ENCODE data around the gene SLC8A2.
"Not testable (repeated sequence)": the region's sequence is repeated elsewhere in the genome, so short reads cannot be mapped to it uniquely, and the experiment has no call there.

SLC8A2 gene

GRCh38 chr19:47405197-47405550 is 66.5 kb downstream of the SLC8A2 start:
- in situ Hi-C loops (cut with HindIII; ENCODE audit: low pct_ligation_motif_present, low pct_unique_long_range_greater_than_20kb, low sequenced_read_pairs) = no loop called here
- DNase-seq = no peak

DNA sequence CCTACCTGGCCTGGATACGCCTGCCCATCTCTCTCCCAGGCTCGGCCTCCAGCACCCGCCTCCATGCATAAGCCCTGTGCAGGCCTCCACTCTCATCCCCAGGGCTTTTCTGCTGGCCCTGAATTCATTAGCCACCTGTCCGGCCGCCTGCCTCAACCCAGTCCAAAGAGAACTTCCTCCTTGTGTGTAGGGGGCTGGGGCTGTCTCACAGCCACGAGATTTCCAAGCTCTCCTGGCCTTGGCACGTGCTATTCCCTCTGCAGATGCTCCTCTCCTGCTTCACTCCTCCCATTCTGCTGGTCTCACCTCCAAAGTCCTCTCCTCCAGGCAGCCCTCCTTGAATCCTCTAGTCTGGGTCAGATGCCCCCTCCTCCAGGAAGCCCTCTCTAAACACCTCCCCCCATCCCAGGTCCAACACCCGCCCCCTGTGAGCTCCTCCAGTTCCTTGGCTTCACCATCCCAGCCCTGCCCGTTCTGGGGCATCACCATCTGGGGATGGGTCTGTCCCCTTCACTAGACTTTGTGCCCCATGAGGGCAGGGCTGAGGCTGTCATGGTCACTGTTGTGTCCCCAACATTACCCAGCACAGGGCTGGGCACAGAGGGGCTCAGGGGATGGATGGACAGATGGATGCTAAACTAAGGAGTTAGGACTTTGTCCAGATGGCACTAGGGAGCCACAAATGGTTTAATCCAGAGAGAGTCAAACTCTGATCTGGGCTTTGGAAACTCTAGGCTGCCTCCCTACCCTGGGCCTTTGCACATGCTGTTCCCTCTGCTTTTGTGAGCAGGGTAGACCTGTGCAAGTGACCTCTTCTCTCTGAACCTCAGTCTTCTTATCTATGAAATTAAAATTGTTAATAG is 67.1 kb downstream of the SLC8A2 start:
- DNase-seq = no peak
- in situ Hi-C loops (cut with HindIII; ENCODE audit: low pct_ligation_motif_present, low pct_unique_long_range_greater_than_20kb, low sequenced_read_pairs) = no loop called here

DNA sequence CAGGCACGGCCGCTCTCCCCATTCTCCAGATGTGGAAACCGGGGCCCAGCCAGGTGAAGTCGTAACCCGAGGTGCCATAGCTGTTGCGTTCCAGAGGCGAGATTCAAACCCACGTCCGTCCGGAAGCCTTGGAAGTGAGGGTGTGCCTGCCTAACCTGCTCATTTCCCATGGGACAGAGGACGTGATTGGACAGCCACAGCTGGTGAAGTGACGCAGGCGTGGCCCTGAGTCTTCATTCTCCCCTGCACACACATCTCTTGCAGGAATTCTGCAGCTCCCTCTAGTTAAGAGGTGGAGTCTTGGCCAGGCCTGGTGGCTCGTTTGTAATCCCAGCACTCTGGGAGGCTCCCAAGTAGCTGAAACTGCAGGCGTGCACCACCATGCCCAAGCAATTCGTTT is 69.2 kb downstream of the SLC8A2 start:
- in situ Hi-C loops (cut with HindIII; ENCODE audit: low pct_ligation_motif_present, low pct_unique_long_range_greater_than_20kb, low sequenced_read_pairs) = no loop called here
- DNase-seq = no peak

GRCh38 chr19:47398707-47399597 is 72.7 kb downstream of the SLC8A2 start:
- DNase-seq = no peak

GRCh38 chr19:47391510-47392223 is 80.0 kb downstream of the SLC8A2 start:
- peak; percentile 59 for DNase-seq
- in situ Hi-C loops (cut with HindIII; ENCODE audit: low pct_ligation_motif_present, low pct_unique_long_range_greater_than_20kb, low sequenced_read_pairs) = no loop called here

More at GRCh38 chr19:47398707-47399597, 72.7 kb downstream of the SLC8A2 start:
- in situ Hi-C loops (cut with HindIII; ENCODE audit: low pct_ligation_motif_present, low pct_unique_long_range_greater_than_20kb, low sequenced_read_pairs) = no loop called here

GRCh38 chr19:47390533-47391488 is 80.9 kb downstream of the SLC8A2 start:
- in situ Hi-C loops (cut with HindIII; ENCODE audit: low pct_ligation_motif_present, low pct_unique_long_range_greater_than_20kb, low sequenced_read_pairs) = no loop called here
- no peak for DNase-seq

GRCh38 chr19:47389150-47389556 is 82.5 kb downstream of the SLC8A2 start:
- DNase-seq = no peak
- in situ Hi-C loops (cut with HindIII; ENCODE audit: low pct_ligation_motif_present, low pct_unique_long_range_greater_than_20kb, low sequenced_read_pairs) = no loop called here

GRCh38 chr19:47388721-47389120 is 83.0 kb downstream of the SLC8A2 start:
- in situ Hi-C loops (cut with HindIII; ENCODE audit: low pct_ligation_motif_present, low pct_unique_long_range_greater_than_20kb, low sequenced_read_pairs); DNase-seq: not testable (repeated sequence)

GRCh38 chr19:47387623-47388022 is 84.1 kb downstream of the SLC8A2 start:
- DNase-seq; in situ Hi-C loops (cut with HindIII; ENCODE audit: low pct_ligation_motif_present, low pct_unique_long_range_greater_than_20kb, low sequenced_read_pairs): not testable (repeated sequence)

- DNase-seq; in situ Hi-C loops (cut with HindIII; ENCODE audit: low pct_ligation_motif_present, low pct_unique_long_range_greater_than_20kb, low sequenced_read_pairs): not testable (repeated sequence)
These were observed 85.1 kb downstream of the SLC8A2 start for GRCh38 chr19:47386582-47386981.

DNA sequence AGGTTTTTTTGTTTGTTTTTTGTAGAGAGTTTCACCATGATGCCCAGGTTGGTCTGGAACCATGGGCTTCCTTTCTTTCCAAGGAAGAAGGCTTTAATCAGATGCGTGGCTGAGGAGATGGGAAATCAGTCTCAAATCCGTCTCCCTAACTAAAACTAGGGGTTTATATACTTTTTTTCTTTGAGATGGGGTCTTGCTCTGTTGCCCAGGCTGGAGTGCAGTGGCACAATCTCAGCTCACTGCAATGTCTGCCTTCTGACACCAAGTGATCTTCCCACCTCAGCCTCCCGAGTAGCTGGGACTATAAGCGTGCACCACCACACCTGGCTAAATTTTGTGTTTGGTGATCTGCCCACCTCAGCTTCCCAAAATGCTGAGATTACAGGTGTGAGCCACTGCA is 87.2 kb downstream of the SLC8A2 start:
- in situ Hi-C loops (cut with HindIII; ENCODE audit: low pct_ligation_motif_present, low pct_unique_long_range_greater_than_20kb, low sequenced_read_pairs); DNase-seq: not testable (repeated sequence)

GRCh38 chr19:47383890-47384289 is 87.8 kb downstream of the SLC8A2 start:
- in situ Hi-C loops (cut with HindIII; ENCODE audit: low pct_ligation_motif_present, low pct_unique_long_range_greater_than_20kb, low sequenced_read_pairs) = not testable (repeated sequence)

GRCh38 chr19:47381653-47382279 is 89.9 kb downstream of the SLC8A2 start:
- in situ Hi-C loops (cut with HindIII; ENCODE audit: low pct_ligation_motif_present, low pct_unique_long_range_greater_than_20kb, low sequenced_read_pairs) = no loop called here
- DNase-seq = no peak

More at GRCh38 chr19:47383890-47384289, 87.8 kb downstream of the SLC8A2 start:
- not testable (repeated sequence) for DNase-seq

- in situ Hi-C loops (cut with HindIII; ENCODE audit: low pct_ligation_motif_present, low pct_unique_long_range_greater_than_20kb, low sequenced_read_pairs) = no loop called here
- no peak for DNase-seq
These were observed 90.6 kb downstream of the SLC8A2 start for GRCh38 chr19:47381121-47381520.

DNA sequence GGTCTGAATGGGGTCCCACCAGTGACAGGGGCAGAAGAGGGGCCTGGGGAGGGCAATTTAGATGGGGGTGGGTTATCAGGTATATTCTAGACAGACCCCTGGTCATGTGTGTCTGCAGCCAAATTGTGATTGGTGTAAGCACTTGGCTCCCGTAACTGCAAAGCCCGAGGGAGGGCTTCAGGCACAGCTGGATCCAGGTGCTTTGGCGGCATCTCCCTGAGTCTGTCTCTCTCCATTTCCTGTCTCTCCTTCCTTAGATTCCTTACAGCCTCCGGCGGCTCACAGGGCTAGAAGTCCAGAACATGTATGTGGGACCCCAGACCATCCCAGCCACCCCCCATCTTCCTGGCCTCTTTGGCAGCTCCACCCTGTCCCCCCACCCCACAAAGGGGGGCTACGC is 91.1 kb downstream of the SLC8A2 start:
- in situ Hi-C loops (cut with HindIII; ENCODE audit: low pct_ligation_motif_present, low pct_unique_long_range_greater_than_20kb, low sequenced_read_pairs) = no loop called here
- no peak for DNase-seq

DNA sequence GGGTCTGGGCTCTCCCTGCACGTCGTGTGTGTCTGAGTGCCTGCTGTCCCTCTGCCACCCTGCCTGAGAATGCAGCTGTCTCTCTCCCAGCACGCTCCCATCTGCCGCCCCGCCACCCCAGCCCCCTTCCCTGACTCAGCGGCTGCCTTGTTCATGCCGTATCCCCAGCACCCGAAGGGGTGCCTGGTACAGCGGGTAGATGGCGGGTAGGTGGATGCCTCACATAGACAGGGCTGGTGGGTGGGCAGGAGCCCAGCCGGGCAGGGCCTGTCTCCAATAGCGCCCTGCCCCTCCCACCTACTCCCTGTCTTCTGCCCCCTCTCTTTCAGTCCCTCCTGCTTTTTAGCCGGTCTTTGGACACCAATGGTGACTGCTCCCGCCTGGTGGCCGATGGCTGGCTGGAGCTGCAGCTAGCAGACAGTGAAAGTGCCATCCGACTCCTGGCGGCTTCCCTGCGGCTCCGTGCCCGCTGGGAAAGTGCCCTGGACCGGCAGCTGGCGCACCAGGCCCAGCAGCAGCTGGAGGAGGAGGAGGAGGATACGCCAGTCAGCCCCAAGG is 92.2 kb downstream of the SLC8A2 start:
- DNase-seq = no peak
- in situ Hi-C loops (cut with HindIII; ENCODE audit: low pct_ligation_motif_present, low pct_unique_long_range_greater_than_20kb, low sequenced_read_pairs) = no loop called here

DNA sequence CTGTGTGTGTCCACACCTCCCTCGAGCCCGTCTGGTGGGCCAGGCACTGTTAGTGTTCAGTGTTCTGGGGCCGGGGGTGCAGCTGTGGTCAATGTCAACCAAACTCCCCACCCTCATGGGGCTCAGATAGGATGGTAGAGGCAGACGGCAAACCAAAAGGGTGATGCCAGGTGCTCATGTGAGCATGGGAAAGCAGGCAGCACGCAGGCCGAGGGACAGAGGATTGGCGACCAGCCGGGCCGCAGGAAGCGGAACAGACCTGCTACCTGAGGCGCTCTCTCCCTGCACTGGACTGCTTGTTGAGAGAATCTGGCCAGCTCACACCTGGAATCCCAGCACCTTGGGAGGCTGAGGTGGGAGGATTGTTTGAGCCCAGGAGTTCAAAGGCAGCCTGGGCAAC is 93.4 kb downstream of the SLC8A2 start:
- no peak for DNase-seq
- in situ Hi-C loops (cut with HindIII; ENCODE audit: low pct_ligation_motif_present, low pct_unique_long_range_greater_than_20kb, low sequenced_read_pairs) = no loop called here
